Hepatocyte (in vitro differentiated cells): ENCODE results near the gene MAPK8IP3. TPM values are rescaled to one million over a fixed set of nuclear protein-coding genes. Genes with fewer than 3 reads are reported as not detected.
"Not testable (repeated sequence)": the region's sequence is repeated elsewhere in the genome, so short reads cannot be mapped to it uniquely, and the experiment has no call there.

Experiments used
- DNase-seq: peaks from one replicate; pipeline ENCODE4 v3.0.0-alpha.2; 2016; ENCODE audit warnings: low spot score
- H2AFZ ChIP-seq: fragments of 200-600 bp; sonication (generic); 2 replicates; pipeline ENCODE4 v1.6.0; 2016; ENCODE audit warnings: antibody characterized with exemption, mild to moderate bottlenecking
- H3K27ac ChIP-seq: fragments of 200-600 bp; sonication (generic); 2 replicates; pipeline ENCODE4 v1.5.1; 2016; ENCODE audit warnings: mild to moderate bottlenecking
- H3K27me3 ChIP-seq: fragments of 200-600 bp; sonication (generic); 2 replicates; pipeline ENCODE4 v1.6.1; 2016
- H3K36me3 ChIP-seq: fragments of 200-600 bp; sonication (generic); replicated peaks from 2 replicates; pipeline ENCODE4 v1.5.1; 2016; ENCODE audit warnings: low read depth; ENCODE audit not compliant: insufficient read depth
- H3K4me1 ChIP-seq: fragments of 200-600 bp; sonication (generic); 2 replicates; pipeline ENCODE4 v1.5.1; 2016; ENCODE audit warnings: mild to moderate bottlenecking, moderate library complexity; ENCODE audit not compliant: insufficient read depth
- H3K4me2 ChIP-seq: fragments of 200-600 bp; sonication (generic); 2 replicates; pipeline ENCODE4 v1.6.0; 2016
- H3K4me3 ChIP-seq: fragments of 200-600 bp; sonication (generic); 2 replicates; pipeline ENCODE4 v1.5.1; 2016; ENCODE audit warnings: mild to moderate bottlenecking
- H3K79me2 ChIP-seq: fragments of 200-600 bp; sonication (generic); 2 replicates; pipeline ENCODE4 v1.6.0; 2017; ENCODE audit warnings: mild to moderate bottlenecking
- H3K9me2 ChIP-seq: fragments of 200-600 bp; sonication (generic); replicated peaks from 2 replicates; pipeline ENCODE4 v1.6.0; 2017; ENCODE audit warnings: mild to moderate bottlenecking; ENCODE audit not compliant: insufficient read depth
- H3K9me3 ChIP-seq: fragments of 200-600 bp; sonication (generic); 2 replicates; pipeline ENCODE4 v1.5.1; 2016; ENCODE audit warnings: low read depth, mild to moderate bottlenecking
- H4K20me1 ChIP-seq: fragments of 200-600 bp; sonication (generic); 2 replicates; pipeline ENCODE4 v1.6.0; 2016; ENCODE audit warnings: mild to moderate bottlenecking; ENCODE audit not compliant: insufficient read depth, poor library complexity, severe bottlenecking
- EZH2 ChIP-seq: fragments of 200-600 bp; sonication (generic); IDR thresholded peaks from 2 replicates; pipeline ENCODE4 v1.6.1; 2016; ENCODE audit warnings: antibody characterized with exemption, mild to moderate bottlenecking, borderline replicate concordance
- EZH2phosphoT487 ChIP-seq: fragments of 200-600 bp; sonication (generic); IDR thresholded peaks from one replicate; pipeline ENCODE4 v1.6.1; 2018; ENCODE audit warnings: antibody characterized with exemption, mild to moderate bottlenecking, low read depth, moderate library complexity; ENCODE audit not compliant: unreplicated experiment, severe bottlenecking
- WGBS: methylation state at CpG from one replicate; pipeline ENCODE4 v1.1.6; 2016; ENCODE audit warnings: low lambda C conversion rate; ENCODE audit errors: missing lambda C conversion rate; 5-methylcytosine and 5-hydroxymethylcytosine counted together
- polyA plus RNA-seq: library from polyadenylated mRNA; unstranded; fragments of >200 nt; fragmentation: Nextera tagmentation; extraction: Ambion mirVana; gene quantifications from 2 replicates; pipeline ENCODE4 v1.2.1, GENCODE V29; 2016
- total RNA-seq: library from RNA; depleted of rRNA; stranded (reverse); fragments of >200 nt; gene quantifications from 2 replicates; pipeline ENCODE4 v1.2.3, GENCODE V29; 2014
- TF ChIP-seq, protein P1 (sequence below): fragments of 200-600 bp; sonication (generic); IDR thresholded peaks from 2 replicates; pipeline ENCODE4 v1.5.1; 2016; ENCODE audit warnings: antibody characterized with exemption, mild to moderate bottlenecking; ENCODE audit not compliant: poor library complexity

The MAPK8IP3 gene
- total and polyA plus RNA-seq, 2 experiments from 2014 or later: 42.3 to 44.9 TPM

DNA sequence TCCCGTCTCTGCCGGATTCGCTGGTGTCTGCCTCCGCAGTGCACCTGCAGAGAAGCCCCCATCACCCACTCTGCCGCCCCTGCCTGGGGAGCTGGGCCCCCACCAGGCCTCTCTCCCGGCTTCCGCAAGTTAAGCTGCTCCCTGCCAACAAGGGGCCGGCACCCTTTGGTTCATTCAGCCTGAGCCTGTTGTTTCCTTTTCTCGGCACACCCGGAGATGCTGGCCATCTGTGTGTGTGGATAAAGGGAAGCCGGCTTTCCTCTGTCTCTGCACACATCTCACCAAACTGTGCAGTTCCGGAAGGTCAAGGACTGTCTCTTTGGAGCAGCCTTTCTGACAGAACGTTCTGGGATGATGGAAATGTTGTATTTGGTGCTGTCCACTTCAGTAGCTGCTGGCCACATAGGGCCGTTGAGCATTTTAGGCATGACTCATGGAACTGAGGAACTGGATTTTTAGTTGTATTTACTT is 6.8 kb downstream of the MAPK8IP3 start:
- Histone ChIP-seq H3K36me3 (no peaks in the 10 kb centered on the region), H3K9me2 (no peaks in the 10 kb centered on the region), H4K20me1 (peaks cover 63% of the 10 kb centered on the region), H3K79me2 (peaks cover 98% of the 10 kb centered on the region), H3K27ac (no peak overlapping the region), H2AFZ (no peak overlapping the region), H3K4me3 (no peak overlapping the region), H3K9me3 (no peaks in the 10 kb centered on the region), H3K4me1 (peaks cover 5% of the 10 kb centered on the region), H3K4me2 (no peak overlapping the region), H3K27me3 (no peaks in the 10 kb centered on the region)
- TF ChIP-seq, protein P1, sequence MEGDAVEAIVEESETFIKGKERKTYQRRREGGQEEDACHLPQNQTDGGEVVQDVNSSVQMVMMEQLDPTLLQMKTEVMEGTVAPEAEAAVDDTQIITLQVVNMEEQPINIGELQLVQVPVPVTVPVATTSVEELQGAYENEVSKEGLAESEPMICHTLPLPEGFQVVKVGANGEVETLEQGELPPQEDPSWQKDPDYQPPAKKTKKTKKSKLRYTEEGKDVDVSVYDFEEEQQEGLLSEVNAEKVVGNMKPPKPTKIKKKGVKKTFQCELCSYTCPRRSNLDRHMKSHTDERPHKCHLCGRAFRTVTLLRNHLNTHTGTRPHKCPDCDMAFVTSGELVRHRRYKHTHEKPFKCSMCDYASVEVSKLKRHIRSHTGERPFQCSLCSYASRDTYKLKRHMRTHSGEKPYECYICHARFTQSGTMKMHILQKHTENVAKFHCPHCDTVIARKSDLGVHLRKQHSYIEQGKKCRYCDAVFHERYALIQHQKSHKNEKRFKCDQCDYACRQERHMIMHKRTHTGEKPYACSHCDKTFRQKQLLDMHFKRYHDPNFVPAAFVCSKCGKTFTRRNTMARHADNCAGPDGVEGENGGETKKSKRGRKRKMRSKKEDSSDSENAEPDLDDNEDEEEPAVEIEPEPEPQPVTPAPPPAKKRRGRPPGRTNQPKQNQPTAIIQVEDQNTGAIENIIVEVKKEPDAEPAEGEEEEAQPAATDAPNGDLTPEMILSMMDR: no peak
- WGBS: 90% methylated on average over 14 of the region's 14 CpGs
- DNase-seq: no peak

DNA sequence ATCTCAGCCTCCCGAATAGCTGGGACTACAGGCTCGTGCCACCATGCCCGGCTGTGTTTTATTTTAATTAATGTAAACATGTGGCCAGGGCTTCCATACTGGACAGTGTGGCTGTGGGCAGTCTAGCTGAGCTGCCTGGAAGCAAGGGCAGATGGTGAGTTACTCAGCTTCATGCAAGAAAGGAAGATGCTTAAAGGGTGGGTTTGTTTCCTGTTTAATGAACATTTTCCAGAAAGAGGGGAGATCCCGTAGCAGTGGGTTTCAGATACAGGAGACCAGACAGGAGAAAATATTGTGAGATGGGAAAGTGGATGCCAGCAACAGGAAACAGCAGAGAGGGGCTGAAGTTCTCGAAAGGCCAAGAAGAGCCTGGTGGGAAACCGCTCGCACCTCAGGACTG is 7.3 kb downstream of the MAPK8IP3 start:
- no peak for TF ChIP-seq EZH2
- TF ChIP-seq, protein P1: no peak
- TF ChIP-seq EZH2phosphoT487: no peak
- H3K36me3 ChIP-seq: no peaks in the 10 kb centered on the region
- no peak overlapping the region for H3K4me2 ChIP-seq
- H3K4me3 ChIP-seq: no peak overlapping the region
- peaks cover 98% of the 10 kb centered on the region for H3K79me2 ChIP-seq
- H3K9me3 ChIP-seq: no peaks in the 10 kb centered on the region
- no peaks in the 10 kb centered on the region for H3K4me1 ChIP-seq
- H3K27ac ChIP-seq: no peak overlapping the region
- DNase-seq: no peak
- no peaks in the 10 kb centered on the region for H3K27me3 ChIP-seq
- H3K9me2 ChIP-seq: no peaks in the 10 kb centered on the region
- peaks cover 58% of the 10 kb centered on the region for H4K20me1 ChIP-seq
- H2AFZ ChIP-seq: no peak overlapping the region
- 94% methylated on average over 7 of the region's 7 CpGs for WGBS

DNA sequence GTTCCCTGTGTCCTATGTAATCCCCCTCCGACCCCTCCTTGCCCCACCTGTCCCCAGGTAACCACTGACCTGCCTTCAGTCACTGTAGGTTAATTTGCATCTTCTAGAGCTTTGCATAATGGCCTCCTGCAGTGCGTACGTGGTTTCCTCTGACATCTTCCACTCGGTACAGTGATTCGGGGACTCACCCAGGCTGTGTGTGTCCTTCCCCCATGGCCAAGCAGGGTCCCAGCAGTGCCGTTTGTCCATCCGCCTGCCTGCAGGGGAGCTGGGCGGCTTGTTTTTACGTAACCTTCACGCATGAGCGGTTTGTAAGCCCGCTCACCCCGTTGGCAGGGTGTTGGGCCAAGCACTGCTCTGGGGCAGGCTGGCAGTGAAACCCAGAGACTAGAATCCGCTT is 7.9 kb downstream of the MAPK8IP3 start:
- Histone ChIP-seq H3K4me2 (no peak overlapping the region), H3K27ac (no peak overlapping the region), H2AFZ (no peak overlapping the region), H3K4me3 (no peak overlapping the region), H3K79me2 (peaks cover 98% of the 10 kb centered on the region), H3K36me3 (no peaks in the 10 kb centered on the region), H4K20me1 (peaks cover 53% of the 10 kb centered on the region), H3K9me3 (no peaks in the 10 kb centered on the region), H3K4me1 (no peaks in the 10 kb centered on the region), H3K27me3 (no peaks in the 10 kb centered on the region), H3K9me2 (no peaks in the 10 kb centered on the region)
- no peak for DNase-seq
- TF ChIP-seq EZH2phosphoT487 (no peak), EZH2 (no peak)
- TF ChIP-seq, protein P1: no peak
- WGBS: 79% methylated on average over 14 of the region's 14 CpGs

DNA sequence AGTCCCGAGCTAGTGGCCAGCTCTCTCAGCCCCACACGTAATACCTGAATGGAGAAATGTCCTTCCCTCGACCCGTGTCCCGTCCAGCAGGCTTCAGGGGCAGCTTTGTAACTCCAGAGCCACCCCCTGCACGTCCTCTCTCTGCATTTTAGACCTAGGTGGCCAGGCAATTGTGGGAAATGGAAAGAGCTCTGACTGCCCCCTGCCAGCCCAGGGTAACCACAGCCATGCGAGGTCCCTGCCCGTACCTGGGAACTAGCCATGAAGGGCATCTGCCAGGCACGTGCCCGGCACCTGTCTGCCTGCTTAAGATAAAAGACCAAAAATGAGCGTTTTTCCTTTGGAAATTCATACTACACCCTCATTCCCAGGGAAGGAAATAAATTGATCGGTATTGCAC is 9.2 kb downstream of the MAPK8IP3 start:
- H3K4me2 ChIP-seq: no peak overlapping the region
- TF ChIP-seq, protein P1: no peak
- TF ChIP-seq EZH2phosphoT487 (no peak), EZH2 (no peak)

DNA sequence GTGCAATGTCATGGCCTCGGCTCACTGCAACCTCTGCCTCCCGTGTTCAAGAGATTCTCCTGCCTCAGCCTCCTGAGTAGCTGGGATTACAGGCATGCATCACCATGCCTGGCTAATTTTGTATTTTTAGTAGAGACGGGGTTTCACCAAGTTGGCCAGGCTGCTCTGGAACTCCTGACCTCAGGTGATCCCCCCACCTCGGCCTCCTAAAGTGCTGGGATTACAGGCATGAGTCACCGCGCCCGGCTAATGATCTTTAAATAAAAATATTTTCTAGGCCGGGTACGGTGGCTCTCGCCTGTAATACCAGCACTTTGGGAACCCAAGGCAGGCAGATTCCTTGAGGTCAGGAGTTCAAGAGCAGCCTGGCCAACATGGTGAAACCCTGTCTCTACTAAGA is 12.2 kb downstream of the MAPK8IP3 start:
- H3K4me1 ChIP-seq, DNase-seq, H3K4me2 ChIP-seq, H3K9me3 ChIP-seq, H2AFZ ChIP-seq, H3K27ac ChIP-seq, H3K27me3 ChIP-seq, H3K36me3 ChIP-seq, H3K4me3 ChIP-seq, H3K9me2 ChIP-seq: not testable (repeated sequence)
- H3K79me2 ChIP-seq: peaks cover 89% of the 10 kb centered on the region
- peaks cover 25% of the 10 kb centered on the region for H4K20me1 ChIP-seq
- 84% methylated on average over 10 of the region's 10 CpGs for WGBS

More for the DNA sequence above, 9.2 kb downstream of the MAPK8IP3 start:
- Histone ChIP-seq H3K9me3 (no peaks in the 10 kb centered on the region), H3K9me2 (no peaks in the 10 kb centered on the region), H4K20me1 (peaks cover 40% of the 10 kb centered on the region), H3K27me3 (no peaks in the 10 kb centered on the region), H2AFZ (no peak overlapping the region), H3K4me3 (no peak overlapping the region), H3K4me1 (no peaks in the 10 kb centered on the region), H3K79me2 (peaks cover 94% of the 10 kb centered on the region), H3K36me3 (no peaks in the 10 kb centered on the region), H3K27ac (no peak overlapping the region)
- WGBS: 97% methylated on average over 12 of the region's 12 CpGs
- no peak for DNase-seq
